SK-N-SH (cell line): Measurements from ENCODE around the gene BRSK1. TPM values are rescaled to one million over a fixed set of nuclear protein-coding genes. Genes with fewer than 3 reads are reported as not detected.

Source experiments
- CTCF ChIA-PET: fragments of 300-600, 350-600 bp; formaldehyde crosslinking; extraction: SDS; loops from one replicate; lab custom pipeline; 2021; lab: Yijun Ruan, JAX
- POLR2A ChIA-PET: fragments of 350-600 bp; sonication (Branson Sonifier 250); formaldehyde crosslinking; extraction: SDS; loops from one replicate; lab custom pipeline; 2020; ENCODE audit warnings: antibody characterized with exemption, inconsistent platforms; lab: Yijun Ruan, JAX
- DNase-seq: peaks from one replicate; pipeline ENCODE4 v3.0.0; 2012
- H2AFZ ChIP-seq: fragments of 200-600 bp; sonication (generic); 2 replicates; pipeline ENCODE4 v1.8.1; 2016; ENCODE audit warnings: antibody characterized with exemption, mild to moderate bottlenecking, low read depth
- H3F3A ChIP-seq: fragments of 200-600 bp; sonication (generic); replicated peaks from 2 replicates; pipeline ENCODE3; 2016; ENCODE audit warnings: antibody characterized with exemption, mild to moderate bottlenecking; ENCODE audit not compliant: insufficient read depth
- H3K27ac ChIP-seq, 2 experiments: fragments of 200-500 bp in 1 of 2; fragments of 200-600 bp in 1 of 2; sonication (Bioruptor generic) in 1 of 2; sonication (generic), shearing (Covaris generic) in 1 of 2; 2 replicates each; pipeline versions ENCODE4 v1.5.1 to v1.6.1; 2014 to 2016; ENCODE audit warnings: low read depth in 2 of 2, inconsistent platforms in 1 of 2, low read length in 1 of 2, mild to moderate bottlenecking in 1 of 2, mixed read lengths in 1 of 2
- H3K27me3 ChIP-seq: fragments of 200-600 bp; sonication (generic), shearing (Covaris generic); 2 replicates; pipeline ENCODE4 v1.6.1; 2016; ENCODE audit warnings: mixed run types; ENCODE audit not compliant: insufficient read depth
- H3K36me3 ChIP-seq, 2 experiments: fragments of 200-500 bp in 1 of 2; fragments of 200-600 bp in 1 of 2; sonication (Bioruptor generic) in 1 of 2; sonication (generic) in 1 of 2; replicated peaks in 1 of 2; 2 replicates each; pipeline versions ENCODE3 to v1.5.1; 2014 to 2016; ENCODE audit warnings: low read length in 1 of 2, mild to moderate bottlenecking in 1 of 2; ENCODE audit not compliant: insufficient read depth in 2 of 2, control insufficient read depth in 1 of 2
- H3K4me1 ChIP-seq, 2 experiments: fragments of 200-500 bp in 1 of 2; fragments of 200-600 bp in 1 of 2; sonication (Bioruptor generic) in 1 of 2; sonication (generic), shearing (Covaris generic) in 1 of 2; 2 replicates each; pipeline versions ENCODE4 v1.5.1 to v1.6.1; 2014 to 2016; ENCODE audit warnings: low read depth in 1 of 2, low read length in 1 of 2, mixed run types in 1 of 2; ENCODE audit not compliant: insufficient read depth in 2 of 2, control insufficient read depth in 1 of 2
- H3K4me2 ChIP-seq: fragments of 200-600 bp; sonication (generic), shearing (Covaris generic); 2 replicates; pipeline ENCODE4 v1.6.1; 2017; ENCODE audit warnings: mixed run types
- H3K4me3 ChIP-seq, 2 experiments: fragments of 200-500 bp in 1 of 2; fragments of 200-600 bp in 1 of 2; sonication (Bioruptor generic) in 1 of 2; sonication (generic), shearing (Covaris generic) in 1 of 2; 2 replicates each; pipeline versions ENCODE4 v1.5.1 to v1.8.1; 2014 to 2016; ENCODE audit warnings: low read depth in 2 of 2, inconsistent platforms in 1 of 2, low read length in 1 of 2, mild to moderate bottlenecking in 1 of 2, mixed read lengths in 1 of 2, moderate library complexity in 1 of 2
- H3K79me2 ChIP-seq: fragments of 200-600 bp; sonication (generic); 2 replicates; pipeline ENCODE4 v1.8.1; 2017; ENCODE audit warnings: mild to moderate bottlenecking; ENCODE audit not compliant: insufficient read depth
- H3K9ac ChIP-seq: fragments of 200-600 bp; sonication (generic); 2 replicates; pipeline ENCODE4 v1.6.1; 2017; ENCODE audit warnings: mixed run types
- H3K9me2 ChIP-seq: fragments of 200-600 bp; sonication (generic); 2 replicates; pipeline ENCODE4 v1.6.1; 2017; ENCODE audit warnings: mixed run types
- H3K9me3 ChIP-seq: fragments of 200-600 bp; sonication (generic); 2 replicates; pipeline ENCODE4 v1.6.1; 2017; ENCODE audit warnings: mixed run types, mild to moderate bottlenecking, moderate library complexity
- H4K20me1 ChIP-seq: fragments of 200-600 bp; sonication (generic); 2 replicates; pipeline ENCODE4 v1.6.1; 2017; ENCODE audit warnings: mild to moderate bottlenecking, mixed run types; ENCODE audit not compliant: insufficient read depth
- CHD2 ChIP-seq: fragments of 150-350 bp; IDR thresholded peaks from 2 replicates; pipeline ENCODE4 v1.6.1; 2018; ENCODE audit warnings: low read length; ENCODE audit not compliant: partially characterized antibody
- JUND ChIP-seq: IDR thresholded peaks from 2 replicates; pipeline ENCODE4 v1.4.0; 2012
- MAX ChIP-seq: IDR thresholded peaks from 2 replicates; pipeline ENCODE4 v1.4.0; 2012; ENCODE audit warnings: low read depth
- MEF2A ChIP-seq: IDR thresholded peaks from 2 replicates; pipeline ENCODE4 v1.4.0; 2012; ENCODE audit warnings: low read depth, borderline replicate concordance
- NFIC ChIP-seq: IDR thresholded peaks from 2 replicates; pipeline ENCODE4 v1.4.0; 2012; ENCODE audit warnings: borderline replicate concordance
- RAD21 ChIP-seq: IDR thresholded peaks from 2 replicates; pipeline ENCODE4 v1.6.1; 2012; ENCODE audit warnings: mild to moderate bottlenecking, low read length
- RCOR1 ChIP-seq: fragments of 150-350 bp; IDR thresholded peaks from 2 replicates; pipeline ENCODE4 v1.6.1; 2017; ENCODE audit warnings: antibody characterized with exemption, low read length
- RXRA ChIP-seq: IDR thresholded peaks from 2 replicates; pipeline ENCODE4 v1.4.0; 2012; ENCODE audit warnings: low read depth, mild to moderate bottlenecking, borderline replicate concordance
- SIN3A ChIP-seq: IDR thresholded peaks from 2 replicates; pipeline ENCODE4 v1.6.1; 2012; ENCODE audit warnings: low read depth, mild to moderate bottlenecking, low read length, moderate library complexity, borderline replicate concordance
- TAF1 ChIP-seq: IDR thresholded peaks from 2 replicates; pipeline ENCODE4 v1.6.1; 2012; ENCODE audit warnings: low read depth, mild to moderate bottlenecking, low read length, moderate library complexity, borderline replicate concordance
- TCF12 ChIP-seq: IDR thresholded peaks from 2 replicates; pipeline ENCODE4 v1.4.0; 2012
- USF1 ChIP-seq: IDR thresholded peaks from 2 replicates; pipeline ENCODE4 v1.4.0; 2012; ENCODE audit warnings: low read depth, borderline replicate concordance
- ZBTB33 ChIP-seq: IDR thresholded peaks from 2 replicates; pipeline ENCODE4 v1.4.0; 2012; ENCODE audit warnings: low read depth, borderline replicate concordance
- WGBS: methylation state at CpG from one replicate; pipeline ENCODE4 v1.1.6; 2017; ENCODE audit warnings: low lambda C conversion rate; 5-methylcytosine and 5-hydroxymethylcytosine counted together
- polyA plus RNA-seq, 3 experiments: library from polyadenylated mRNA; depleted of rRNA; stranded (reverse); fragments of >200 nt; gene quantifications; 2 replicates each; pipeline ENCODE4 v1.2.3, GENCODE V29; 2012
- TF ChIP-seq, protein P1 (sequence below): fragments of 150-350 bp; IDR thresholded peaks from 2 replicates; pipeline ENCODE4 v1.6.1; 2016; ENCODE audit warnings: mild to moderate bottlenecking, low read depth, low read length
- TF ChIP-seq, protein P2 (sequence below): fragments of 200-600 bp; sonication (generic); IDR thresholded peaks from 2 replicates; pipeline ENCODE4 v1.6.1; 2017; ENCODE audit warnings: antibody characterized with exemption, mild to moderate bottlenecking, moderate library complexity
- TF ChIP-seq, protein P3 (sequence below): IDR thresholded peaks from 2 replicates; pipeline ENCODE4; 2012

The BRSK1 gene
- polyA plus RNA-seq, 1 of the 3 experiments (the other 2 are of a cell fraction): 49.7 TPM

DNA sequence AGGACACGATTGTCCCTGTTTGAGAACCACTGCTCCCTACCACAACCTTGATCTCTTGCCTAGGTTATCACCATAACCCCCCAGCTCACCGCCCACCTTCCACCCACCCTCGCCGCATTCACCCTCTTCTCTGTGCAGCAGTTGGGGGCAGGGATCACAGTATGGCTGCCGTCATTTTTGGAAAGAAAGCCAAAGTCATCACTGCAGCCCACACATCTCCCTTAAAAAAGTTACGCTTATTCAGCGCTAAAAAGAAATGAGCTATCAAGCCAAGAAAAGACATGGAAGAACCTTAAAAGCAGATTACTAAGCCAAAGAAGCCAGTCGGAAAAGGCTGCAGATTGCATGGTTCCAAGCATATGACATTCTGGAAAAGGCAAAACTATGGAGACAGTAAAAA is 14.5 kb upstream of the BRSK1 start (continued):
- TF ChIP-seq, protein P1, sequence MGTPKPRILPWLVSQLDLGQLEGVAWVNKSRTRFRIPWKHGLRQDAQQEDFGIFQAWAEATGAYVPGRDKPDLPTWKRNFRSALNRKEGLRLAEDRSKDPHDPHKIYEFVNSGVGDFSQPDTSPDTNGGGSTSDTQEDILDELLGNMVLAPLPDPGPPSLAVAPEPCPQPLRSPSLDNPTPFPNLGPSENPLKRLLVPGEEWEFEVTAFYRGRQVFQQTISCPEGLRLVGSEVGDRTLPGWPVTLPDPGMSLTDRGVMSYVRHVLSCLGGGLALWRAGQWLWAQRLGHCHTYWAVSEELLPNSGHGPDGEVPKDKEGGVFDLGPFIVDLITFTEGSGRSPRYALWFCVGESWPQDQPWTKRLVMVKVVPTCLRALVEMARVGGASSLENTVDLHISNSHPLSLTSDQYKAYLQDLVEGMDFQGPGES: no peak
- TF ChIP-seq USF1 (no peak), NFIC (no peak)
- TF ChIP-seq, all 33 proteins: peak for 0

DNA sequence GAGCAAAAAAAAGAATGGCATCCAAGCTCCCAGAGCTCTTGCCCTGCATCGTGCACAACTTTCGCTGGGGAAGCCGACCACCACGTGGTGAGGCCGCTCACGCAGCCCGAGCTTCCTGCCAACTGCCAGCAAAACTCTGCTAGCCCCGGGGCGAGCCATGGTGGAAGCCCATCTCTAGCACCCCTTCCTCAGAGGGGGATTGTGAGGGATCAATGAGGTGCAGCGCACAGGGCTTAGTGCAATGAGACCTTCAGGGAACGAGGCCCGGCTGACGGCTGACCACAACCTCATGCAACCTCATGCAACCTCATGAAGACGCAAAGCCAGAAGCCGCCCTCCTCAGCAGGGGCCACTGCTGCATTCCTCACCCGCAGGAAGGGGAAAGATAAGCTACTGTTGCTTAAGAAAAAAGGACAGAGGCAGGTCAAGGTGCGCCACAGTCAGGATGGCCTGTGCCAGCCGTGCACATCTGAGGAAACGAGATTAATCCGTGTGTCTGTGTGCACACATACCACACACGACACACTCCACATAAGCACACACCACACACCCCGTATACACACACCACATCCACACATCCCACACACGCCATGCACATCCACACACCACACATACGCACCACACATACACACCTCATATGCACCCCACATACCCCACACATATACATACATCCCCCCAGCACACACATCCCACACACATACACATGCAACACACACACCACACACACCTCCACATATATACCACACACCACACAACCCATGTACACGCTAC is 13.4 kb upstream of the BRSK1 start:
- POLR2A ChIA-PET: no interaction called here
- H2AFZ ChIP-seq: no peak overlapping the region
- 90% methylated on average over 24 of the region's 25 CpGs for WGBS
- H3K4me2 ChIP-seq: no peak overlapping the region
- no peak overlapping the region for H3K27ac ChIP-seq
- no peak overlapping the region for H3K9ac ChIP-seq
- peaks cover 4 to 14% of the 10 kb centered on the region in 2 experiments for H3K36me3 ChIP-seq
- no peak for DNase-seq
- no peaks in the 10 kb centered on the region for H3K4me1 ChIP-seq
- H3K79me2 ChIP-seq: no peaks in the 10 kb centered on the region; the same call in 1 of the 2 replicates
- CTCF ChIA-PET: no interaction called here
- H3K27me3 ChIP-seq: no peaks in the 10 kb centered on the region
- TF ChIP-seq, protein P2, sequence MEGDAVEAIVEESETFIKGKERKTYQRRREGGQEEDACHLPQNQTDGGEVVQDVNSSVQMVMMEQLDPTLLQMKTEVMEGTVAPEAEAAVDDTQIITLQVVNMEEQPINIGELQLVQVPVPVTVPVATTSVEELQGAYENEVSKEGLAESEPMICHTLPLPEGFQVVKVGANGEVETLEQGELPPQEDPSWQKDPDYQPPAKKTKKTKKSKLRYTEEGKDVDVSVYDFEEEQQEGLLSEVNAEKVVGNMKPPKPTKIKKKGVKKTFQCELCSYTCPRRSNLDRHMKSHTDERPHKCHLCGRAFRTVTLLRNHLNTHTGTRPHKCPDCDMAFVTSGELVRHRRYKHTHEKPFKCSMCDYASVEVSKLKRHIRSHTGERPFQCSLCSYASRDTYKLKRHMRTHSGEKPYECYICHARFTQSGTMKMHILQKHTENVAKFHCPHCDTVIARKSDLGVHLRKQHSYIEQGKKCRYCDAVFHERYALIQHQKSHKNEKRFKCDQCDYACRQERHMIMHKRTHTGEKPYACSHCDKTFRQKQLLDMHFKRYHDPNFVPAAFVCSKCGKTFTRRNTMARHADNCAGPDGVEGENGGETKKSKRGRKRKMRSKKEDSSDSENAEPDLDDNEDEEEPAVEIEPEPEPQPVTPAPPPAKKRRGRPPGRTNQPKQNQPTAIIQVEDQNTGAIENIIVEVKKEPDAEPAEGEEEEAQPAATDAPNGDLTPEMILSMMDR: no peak
- TF ChIP-seq, protein P3, sequence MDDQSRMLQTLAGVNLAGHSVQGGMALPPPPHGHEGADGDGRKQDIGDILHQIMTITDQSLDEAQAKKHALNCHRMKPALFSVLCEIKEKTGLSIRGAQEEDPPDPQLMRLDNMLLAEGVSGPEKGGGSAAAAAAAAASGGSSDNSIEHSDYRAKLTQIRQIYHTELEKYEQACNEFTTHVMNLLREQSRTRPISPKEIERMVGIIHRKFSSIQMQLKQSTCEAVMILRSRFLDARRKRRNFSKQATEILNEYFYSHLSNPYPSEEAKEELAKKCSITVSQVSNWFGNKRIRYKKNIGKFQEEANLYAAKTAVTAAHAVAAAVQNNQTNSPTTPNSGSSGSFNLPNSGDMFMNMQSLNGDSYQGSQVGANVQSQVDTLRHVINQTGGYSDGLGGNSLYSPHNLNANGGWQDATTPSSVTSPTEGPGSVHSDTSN: no peak
- TF ChIP-seq NFIC (no peak), TCF12 (no peak), RCOR1 (no peak), JUND (no peak), CHD2 (no peak), TAF1 (no peak), RAD21 (no peak), RXRA (no peak), MAX (no peak), SIN3A (no peak), ZBTB33 (no peak), MEF2A (no peak)
- TF ChIP-seq, protein P1: no peak
- no peaks in the 10 kb centered on the region for H3K9me3 ChIP-seq
- no peaks in the 10 kb centered on the region for H3K9me2 ChIP-seq
- H4K20me1 ChIP-seq: no peaks in the 10 kb centered on the region
- no peak overlapping the region for H3K4me3 ChIP-seq
- H3F3A ChIP-seq: no peaks in the 10 kb centered on the region
